KOPT-K1 (cell line): ENCODE data around the gene PICK1.
"Not testable (repeated sequence)": the region's sequence is repeated elsewhere in the genome, so short reads cannot be mapped to it uniquely, and the experiment has no call there.

Experiments used
- H3K27ac ChIP-seq: fragments of 200-600 bp; sonication (generic); 2 replicates; pipeline ENCODE4 v1.5.1; 2016; ENCODE audit warnings: antibody characterized with exemption, mild to moderate bottlenecking, low read depth, low read length; ENCODE audit not compliant: poor library complexity, severe bottlenecking
- H3K36me3 ChIP-seq: fragments of 200-600 bp; sonication (generic); 2 replicates; pipeline ENCODE4 v1.5.1; 2017; ENCODE audit warnings: antibody characterized with exemption, mild to moderate bottlenecking, low read length, moderate library complexity; ENCODE audit not compliant: insufficient read depth
- H3K9me3 ChIP-seq: fragments of 200-600 bp; sonication (generic); 2 replicates; pipeline ENCODE4 v1.5.1; 2017; ENCODE audit warnings: antibody characterized with exemption, low read length, mild to moderate bottlenecking; ENCODE audit not compliant: insufficient read depth, poor library complexity, severe bottlenecking

The PICK1 gene

GRCh38 chr22:38074181-38075104 lies 17.2 kb downstream of the PICK1 start:
- no peaks in the 10 kb centered on the region for H3K9me3 ChIP-seq
- H3K27ac ChIP-seq, result no peak overlapping the region
- H3K36me3 ChIP-seq, result no peaks in the 10 kb centered on the region; the same call in 1 of the 2 replicates

DNA sequence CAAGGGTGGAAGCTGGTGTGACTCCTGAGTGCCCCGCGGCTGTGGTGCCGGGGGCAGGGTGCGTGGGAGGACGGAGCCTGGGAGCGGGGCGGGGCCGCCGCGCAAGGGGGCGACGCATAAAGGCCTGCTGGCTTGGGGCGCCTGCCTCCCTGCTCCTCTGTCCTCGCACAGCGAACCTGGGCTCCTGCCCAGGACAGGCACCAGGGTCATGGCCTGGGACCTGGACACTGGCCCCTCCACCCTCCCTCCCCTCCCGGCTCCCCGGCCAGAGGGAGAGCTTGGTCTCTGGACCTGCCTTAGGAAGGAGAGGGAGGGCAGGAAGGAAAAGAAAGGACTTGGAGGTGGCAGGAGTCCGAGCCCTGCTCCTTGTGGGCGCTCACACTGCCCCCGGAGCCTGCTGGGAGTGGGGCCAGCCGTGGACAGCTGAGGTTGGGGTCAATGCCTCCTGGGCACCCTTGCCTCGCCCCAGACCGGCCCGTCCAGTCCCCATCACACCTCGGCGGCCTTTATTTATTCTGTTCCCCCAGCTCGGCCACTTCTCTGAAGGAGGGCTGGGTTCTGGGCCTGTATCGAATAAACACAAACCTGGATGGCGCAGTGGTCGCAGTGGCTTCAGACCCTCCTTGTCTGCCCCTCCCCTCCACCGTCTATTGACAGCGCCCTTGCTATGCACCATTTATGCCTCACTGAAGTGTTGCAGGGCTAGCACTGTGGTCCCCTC lies 18.1 kb downstream of the PICK1 start:
- Histone ChIP-seq H3K36me3 (no peaks in the 10 kb centered on the region), H3K9me3 (no peaks in the 10 kb centered on the region), H3K27ac (peak overlapping the region; percentile 14)

- no peaks in the 10 kb centered on the region for H3K9me3 ChIP-seq
- peak overlapping the region; percentile 40 for H3K27ac ChIP-seq
- H3K36me3 ChIP-seq, result no peaks in the 10 kb centered on the region
Observed at GRCh38 chr22:38075961-38076360, 18.8 kb downstream of the PICK1 start.

- Histone ChIP-seq H3K9me3 (no peaks in the 10 kb centered on the region), H3K36me3 (no peaks in the 10 kb centered on the region), H3K27ac (no peak overlapping the region)
Observed at GRCh38 chr22:38077096-38077495, 19.9 kb downstream of the PICK1 start.

DNA sequence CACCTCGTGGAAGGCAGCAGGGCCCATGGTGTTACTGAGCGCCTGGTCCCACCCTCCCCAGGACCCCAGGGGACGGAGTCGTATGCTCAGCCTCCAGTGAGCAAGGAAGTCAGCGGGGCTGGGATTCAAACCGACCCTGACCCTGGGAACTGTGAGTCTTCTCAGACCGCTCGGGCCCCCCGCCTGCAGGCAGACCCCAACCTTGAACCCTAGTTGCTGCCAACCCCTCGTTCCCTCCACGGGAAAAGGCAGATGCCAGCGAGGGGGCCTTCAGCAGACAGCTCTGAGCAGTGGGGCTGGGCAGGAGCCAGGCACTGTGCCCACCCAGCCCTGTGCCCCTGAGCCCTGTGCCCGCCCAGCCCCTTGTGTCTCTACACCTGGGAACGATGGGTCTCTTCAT lies 20.4 kb downstream of the PICK1 start:
- no peaks in the 10 kb centered on the region for H3K9me3 ChIP-seq
- no peaks in the 10 kb centered on the region for H3K36me3 ChIP-seq

GRCh38 chr22:38078046-38078840 lies 21.0 kb downstream of the PICK1 start:
- Histone ChIP-seq H3K9me3 (no peaks in the 10 kb centered on the region), H3K36me3 (no peaks in the 10 kb centered on the region), H3K27ac (no peak overlapping the region)

More for the DNA sequence above, 20.4 kb downstream of the PICK1 start:
- no peak overlapping the region for H3K27ac ChIP-seq

DNA sequence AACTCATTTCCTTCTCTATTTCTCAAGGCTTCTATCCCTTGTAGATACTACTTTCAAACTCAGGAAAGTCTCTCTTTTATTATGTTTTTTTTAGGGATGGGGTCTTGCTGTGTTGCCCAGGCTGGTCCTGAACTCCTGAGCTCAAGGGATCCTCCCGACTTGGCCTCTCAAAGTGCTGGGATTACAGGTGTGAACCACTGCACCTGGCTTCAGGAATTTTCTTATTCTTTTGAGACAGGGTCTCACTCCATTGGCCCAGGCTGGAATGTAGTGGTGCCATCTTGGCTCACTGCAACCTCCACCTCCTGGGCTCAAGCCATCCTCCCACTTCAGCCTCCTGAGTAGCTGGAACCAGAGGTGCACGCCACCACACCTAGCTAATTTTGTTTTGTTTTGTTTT lies 22.0 kb downstream of the PICK1 start:
- not testable (repeated sequence) for H3K27ac ChIP-seq, H3K9me3 ChIP-seq, H3K36me3 ChIP-seq

DNA sequence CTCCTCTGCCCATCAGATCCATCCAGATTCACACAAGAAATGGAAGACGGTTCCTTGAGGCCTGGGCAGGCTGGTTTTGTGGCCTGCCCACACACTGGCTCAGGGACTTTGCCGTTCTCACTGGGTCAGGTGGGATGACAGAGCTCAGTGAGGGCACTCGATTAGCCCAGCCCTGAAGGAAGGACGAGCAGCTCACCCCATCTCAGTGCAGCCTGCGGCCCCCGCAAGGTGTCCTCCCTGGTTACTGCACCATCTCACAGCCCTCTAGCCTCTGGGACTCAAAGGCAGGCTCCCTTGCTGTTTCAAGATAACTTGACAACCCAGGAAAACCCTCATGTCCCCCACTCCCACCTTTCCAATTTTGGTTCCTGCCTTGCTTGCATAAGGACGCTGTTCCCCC lies 22.6 kb downstream of the PICK1 start:
- H3K36me3 ChIP-seq, result no peaks in the 10 kb centered on the region

GRCh38 chr22:38080474-38080849 lies 23.3 kb downstream of the PICK1 start:
- no peak overlapping the region for H3K27ac ChIP-seq
- no peaks in the 10 kb centered on the region for H3K36me3 ChIP-seq
- no peaks in the 10 kb centered on the region for H3K9me3 ChIP-seq

More for the DNA sequence above, 22.6 kb downstream of the PICK1 start:
- no peak overlapping the region for H3K27ac ChIP-seq
- H3K9me3 ChIP-seq, result no peaks in the 10 kb centered on the region

DNA sequence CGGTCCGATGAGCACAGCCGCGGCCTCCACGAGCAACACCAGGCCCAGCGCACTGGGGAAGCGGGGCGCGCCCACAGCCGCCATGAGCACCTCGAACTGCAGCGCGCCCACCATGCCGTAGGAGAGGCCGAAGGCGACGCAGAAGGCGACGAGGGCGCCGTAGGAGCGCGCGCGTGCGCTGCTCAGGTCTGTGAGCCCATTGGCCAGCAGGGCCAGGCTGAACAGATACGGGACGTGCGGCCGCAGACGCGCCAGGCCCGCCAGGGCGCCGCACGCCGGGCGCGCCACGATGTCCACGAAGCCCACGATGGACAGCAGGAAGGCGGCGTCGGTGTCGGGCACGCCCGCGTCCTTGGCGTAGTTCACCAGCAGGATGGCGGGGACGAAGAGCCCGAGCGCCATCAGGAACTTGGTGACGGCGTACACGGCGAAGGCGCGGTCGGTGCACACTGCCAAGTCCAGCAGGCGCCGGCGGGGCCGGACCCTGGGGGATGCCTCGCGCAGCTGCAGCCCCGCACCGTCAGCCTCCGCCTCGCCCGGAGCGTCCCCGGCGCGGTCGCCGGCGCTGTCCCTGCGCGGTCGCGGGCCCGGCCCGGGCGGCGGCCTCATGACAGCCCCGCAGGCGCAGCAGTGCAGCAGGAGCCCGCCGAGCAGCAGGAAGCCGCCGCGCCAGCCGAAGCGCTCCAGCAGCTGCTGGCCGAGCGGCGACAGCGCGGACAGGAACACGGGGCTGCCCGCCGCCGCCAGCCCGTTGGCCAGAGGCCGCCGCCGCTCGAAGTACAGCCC lies 23.8 kb downstream of the PICK1 start:
- no peaks in the 10 kb centered on the region for H3K36me3 ChIP-seq
- H3K9me3 ChIP-seq, result no peaks in the 10 kb centered on the region
- no peak overlapping the region for H3K27ac ChIP-seq

GRCh38 chr22:38081636-38081940 lies 24.4 kb downstream of the PICK1 start:
- Histone ChIP-seq H3K9me3 (no peaks in the 10 kb centered on the region), H3K27ac (no peak overlapping the region), H3K36me3 (no peaks in the 10 kb centered on the region)

DNA sequence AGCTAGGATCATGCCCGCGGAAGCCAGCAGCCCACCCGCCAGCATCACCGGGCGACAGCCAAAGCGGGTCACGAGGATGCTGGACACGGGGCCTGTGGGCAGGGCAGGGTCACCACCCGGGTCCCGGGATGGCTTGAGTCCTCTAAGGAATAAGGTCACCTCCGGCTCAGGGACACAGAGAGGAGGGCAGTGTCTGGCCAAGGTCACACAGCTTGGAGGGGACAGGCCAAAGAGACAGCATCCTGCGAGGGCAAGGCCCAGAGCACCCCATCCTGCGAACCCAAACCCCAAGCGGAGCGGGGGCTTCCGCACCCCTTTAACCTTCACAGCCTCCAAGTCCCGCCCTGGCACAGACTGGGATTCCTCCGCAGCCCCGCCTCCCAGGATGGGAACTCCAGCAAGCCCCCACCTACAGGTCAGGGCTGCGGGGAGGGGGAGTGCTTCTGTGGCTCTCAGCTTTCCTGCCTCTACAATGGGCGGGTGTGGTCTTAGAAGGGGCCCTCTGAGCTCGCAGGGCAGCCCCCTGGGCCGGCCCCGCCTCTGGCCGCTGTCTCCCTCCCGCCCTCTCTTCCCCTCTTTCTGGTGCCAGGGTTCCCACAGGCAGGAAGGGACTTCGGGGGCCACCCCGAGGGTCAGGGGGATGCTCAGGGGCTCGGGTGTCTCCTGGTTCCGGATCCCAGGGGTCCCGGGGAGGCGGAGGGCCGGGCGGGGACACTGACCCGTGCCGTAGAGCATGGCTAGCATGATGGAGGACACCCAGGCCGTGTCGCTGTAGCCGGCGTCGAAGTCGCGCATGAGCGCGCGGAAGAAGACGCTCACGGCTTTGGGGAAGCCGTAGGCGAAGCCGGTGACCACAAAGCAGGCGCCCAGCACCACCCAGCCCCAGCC lies 25.0 kb downstream of the PICK1 start:
- H3K36me3 ChIP-seq, result no peaks in the 10 kb centered on the region
- no peaks in the 10 kb centered on the region for H3K9me3 ChIP-seq
- H3K27ac ChIP-seq, result no peak overlapping the region

DNA sequence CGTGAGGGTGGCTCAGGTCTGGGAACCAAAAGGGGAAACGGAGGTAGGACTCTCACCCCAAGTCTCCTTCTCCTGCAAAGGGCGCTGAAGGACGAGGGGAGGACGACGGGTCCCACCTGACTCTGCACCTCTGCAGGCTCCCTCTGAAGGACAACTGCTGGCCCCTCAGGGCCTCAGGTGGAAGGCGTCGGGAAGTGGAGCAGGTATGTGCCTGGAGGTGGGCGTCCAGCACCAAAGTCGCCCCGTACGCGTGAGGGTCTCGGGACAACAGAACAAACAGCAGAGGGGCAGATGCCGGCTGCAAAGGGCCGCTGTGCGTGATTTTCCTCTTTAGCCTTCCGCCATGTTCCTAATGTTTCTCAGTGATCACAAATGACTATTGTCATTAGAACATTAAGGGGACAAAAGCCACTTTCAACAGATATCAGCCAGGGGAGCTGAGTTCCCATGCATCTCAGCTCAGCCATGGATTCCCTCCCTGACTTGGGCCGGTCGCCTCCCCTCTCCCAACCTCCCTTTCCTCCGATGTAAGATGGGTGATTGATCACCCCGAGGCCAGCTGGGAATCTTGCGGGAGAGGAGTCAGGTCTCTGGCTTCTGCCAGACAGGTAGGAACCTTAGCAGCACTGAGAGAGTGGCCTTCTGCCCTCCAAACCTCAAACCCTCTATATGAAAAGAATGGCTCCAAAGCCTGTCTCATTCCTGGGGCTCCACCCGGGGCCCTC lies 25.9 kb downstream of the PICK1 start:
- no peaks in the 10 kb centered on the region for H3K9me3 ChIP-seq
- H3K36me3 ChIP-seq, result no peaks in the 10 kb centered on the region
- H3K27ac ChIP-seq, result no peak overlapping the region
